ENCODE data around the gene AGL. TPM values are rescaled to one million over a fixed set of nuclear protein-coding genes. Genes with fewer than 3 reads are reported as not detected.
"Not testable (repeated sequence)": the region's sequence is repeated elsewhere in the genome, so short reads cannot be mapped to it uniquely, and the experiment has no call there.

AGL gene
- polyA plus RNA-seq (ENCODE audit: insufficient read depth in 1 of 5, insufficient read length in 5 of 5, low replicate concordance in 1 of 5) = 10 to 100 TPM; 18.0 to 24.9 (median 21.0) TPM
- long read RNA-seq, donor 1, full-length matches to known transcripts = 2 of 9 reads
- long read RNA-seq, donor 1, partial matches to known transcripts = 7 of 9 reads
- long read RNA-seq, donor 1, other reads (novel, unspliced or antisense) = 0 of 9 reads
- long read RNA-seq, donor 2, full-length matches to known transcripts = 1 of 1 reads
- long read RNA-seq, donor 2, partial matches to known transcripts = 0 of 1 reads
- long read RNA-seq, donor 2, other reads (novel, unspliced or antisense) = 0 of 1 reads
- long read RNA-seq, donor 3, full-length matches to known transcripts = 1 of 1 reads
- long read RNA-seq, donor 3, partial matches to known transcripts = 0 of 1 reads
- long read RNA-seq, donor 3, other reads (novel, unspliced or antisense) = 0 of 1 reads
- long read RNA-seq, donor 4, full-length matches to known transcripts = 1 of 1 reads
- long read RNA-seq, donor 4, partial matches to known transcripts = 0 of 1 reads
- long read RNA-seq, donor 4, other reads (novel, unspliced or antisense) = 0 of 1 reads
- long read RNA-seq, donor 5, full-length matches to known transcripts = 1 of 1 reads
- long read RNA-seq, donor 5, partial matches to known transcripts = 0 of 1 reads
- long read RNA-seq, donor 5, other reads (novel, unspliced or antisense) = 0 of 1 reads
- long read RNA-seq, donor 6, full-length matches to known transcripts = 2 of 2 reads
- long read RNA-seq, donor 6, partial matches to known transcripts = 0 of 2 reads
- long read RNA-seq, donor 6, other reads (novel, unspliced or antisense) = 0 of 2 reads
- long read RNA-seq, donor 7 = 0 reads
- long read RNA-seq, donor 8 = 0 reads

DNA sequence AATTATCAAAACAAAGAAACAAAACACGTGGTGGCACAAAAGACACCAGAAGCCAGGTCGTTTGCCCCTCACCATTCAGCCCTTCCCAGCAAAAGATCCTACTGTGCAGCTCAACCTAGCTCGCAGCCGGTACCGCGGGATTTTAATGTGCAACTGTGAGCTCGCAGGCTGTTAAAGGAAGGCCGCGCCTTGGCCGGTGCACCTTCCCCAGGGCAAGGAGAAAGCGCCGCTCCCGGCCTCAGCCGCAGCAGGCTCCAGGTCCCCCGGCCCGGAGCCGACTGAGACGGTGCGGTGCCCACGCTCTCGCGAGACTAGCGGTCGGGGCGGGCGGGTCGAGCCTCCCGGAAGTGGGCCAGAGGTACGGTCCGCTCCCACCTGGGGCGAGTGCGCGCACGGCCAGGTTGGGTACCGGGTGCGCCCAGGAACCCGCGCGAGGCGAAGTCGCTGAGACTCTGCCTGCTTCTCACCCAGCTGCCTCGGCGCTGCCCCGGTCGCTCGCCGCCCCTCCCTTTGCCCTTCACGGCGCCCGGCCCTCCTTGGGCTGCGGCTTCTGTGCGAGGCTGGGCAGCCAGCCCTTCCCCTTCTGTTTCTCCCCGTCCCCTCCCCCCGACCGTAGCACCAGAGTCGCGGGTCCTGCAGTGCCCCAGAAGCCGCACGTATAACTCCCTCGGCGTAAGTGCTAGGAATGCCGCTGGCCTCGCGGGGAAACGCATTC, at the start of gene AGL:
Gene AGL (plus strand): TSS at position 618 of the 715 bp plus-strand sequence. CDS start 682 bp downstream, outside the sequence.
- peak; percentile 79 to 86 for DNase-seq

GRCh38 chr1:99801584-99801983, 48.6 kb upstream of the AGL start:
- no peak for DNase-seq

DNA sequence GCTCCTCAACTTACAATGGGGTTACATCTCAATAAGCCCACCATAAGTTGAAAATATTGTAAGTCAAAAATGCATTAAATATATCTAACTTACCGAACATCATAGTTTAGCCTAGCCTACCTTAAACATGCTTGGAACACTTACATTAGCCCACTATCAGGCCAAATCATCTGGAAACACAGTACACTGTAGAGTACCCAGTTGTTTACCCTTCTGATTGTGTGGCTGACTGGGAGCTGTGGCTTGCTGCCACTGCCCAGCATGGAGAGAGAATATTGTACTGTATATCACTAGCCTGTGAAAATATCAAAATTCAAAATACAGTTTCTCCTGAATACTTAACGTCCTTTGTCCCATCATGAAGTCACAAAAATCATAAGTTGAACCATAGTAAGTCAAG, 43.3 kb upstream of the AGL start:
- DNase-seq = no peak

DNA sequence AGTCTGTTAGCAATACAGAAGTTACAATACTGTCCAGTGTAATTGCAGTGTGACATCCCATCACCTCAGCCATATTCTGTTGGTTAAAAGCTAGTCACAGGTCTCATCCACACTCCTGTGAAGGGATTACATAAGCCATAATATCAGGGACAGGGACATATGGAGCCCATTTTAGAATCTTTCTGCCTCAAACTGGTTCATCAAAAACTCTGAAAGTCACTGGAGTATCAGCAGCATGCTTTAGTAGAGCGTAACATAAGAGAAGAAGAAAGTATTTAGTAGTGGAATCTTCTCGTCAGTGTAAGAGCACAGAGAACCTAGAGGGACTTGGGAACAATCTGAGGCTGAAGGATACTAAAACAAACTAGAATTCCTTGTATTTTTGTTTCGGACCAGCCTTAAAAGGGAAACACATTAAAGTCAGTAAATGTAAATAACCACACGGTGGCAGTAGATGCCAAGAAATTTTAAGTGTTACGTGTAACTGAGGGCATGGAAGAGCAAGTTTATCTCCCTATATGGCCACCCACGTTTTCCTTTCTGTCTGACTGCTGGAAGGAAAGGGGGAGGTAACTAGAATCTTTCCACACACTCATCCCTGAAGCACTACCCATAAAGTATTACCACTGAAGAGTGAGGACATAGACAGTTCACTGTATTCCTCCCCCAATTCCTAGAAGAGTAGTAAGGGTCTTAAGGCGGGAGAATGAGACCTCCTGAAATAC, 41.6 kb upstream of the AGL start:
- DNase-seq = peak; percentile 70 to 82

GRCh38 chr1:99811075-99811474, 39.1 kb upstream of the AGL start:
- no peak for DNase-seq

- DNase-seq = no peak
Observed at GRCh38 chr1:99811747-99812146, 38.4 kb upstream of the AGL start.

GRCh38 chr1:99814373-99814900, 35.7 kb upstream of the AGL start:
- DNase-seq = no peak

DNA sequence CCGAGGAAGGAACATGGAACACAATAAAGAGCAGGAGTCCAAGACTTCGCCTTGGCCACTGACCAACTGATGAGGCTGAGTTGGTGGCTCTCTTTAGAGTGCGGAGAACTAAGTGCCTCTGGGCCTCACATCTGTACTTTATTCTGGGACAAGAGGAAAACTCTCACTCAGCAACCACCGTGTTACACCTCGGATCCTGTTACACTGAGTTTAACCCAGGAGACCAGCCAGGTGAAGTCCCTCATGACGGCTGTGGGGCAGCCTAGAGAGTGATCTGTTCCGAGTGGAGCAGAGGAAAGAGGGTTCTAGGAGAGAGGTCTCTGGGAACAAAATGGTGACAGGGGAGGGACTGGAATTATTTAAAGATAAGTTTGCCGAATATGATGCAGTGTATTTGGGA, 33.5 kb upstream of the AGL start:
- no peak for DNase-seq

- DNase-seq = no peak
Observed at GRCh38 chr1:99818063-99818699, 32.0 kb upstream of the AGL start.

DNA sequence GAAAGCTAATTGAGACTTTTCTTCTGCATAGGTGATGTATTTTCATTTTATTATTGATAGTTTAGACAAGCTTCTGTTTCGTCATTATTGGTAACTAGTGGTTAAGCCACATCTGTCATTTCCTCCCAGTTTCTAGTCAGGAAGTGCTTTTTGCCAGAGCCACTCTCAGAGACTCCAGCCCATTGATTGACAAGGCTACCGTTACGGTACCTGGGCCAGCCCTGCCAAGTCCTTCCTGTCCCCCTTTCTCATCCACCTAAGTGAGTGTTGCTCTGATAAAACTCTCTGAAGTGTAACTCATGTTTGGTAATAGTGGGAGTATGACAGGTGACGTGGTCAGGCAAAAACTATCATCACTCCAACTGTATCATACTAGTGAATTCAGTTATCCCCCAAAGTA, 29.6 kb upstream of the AGL start:
- no peak for DNase-seq

DNA sequence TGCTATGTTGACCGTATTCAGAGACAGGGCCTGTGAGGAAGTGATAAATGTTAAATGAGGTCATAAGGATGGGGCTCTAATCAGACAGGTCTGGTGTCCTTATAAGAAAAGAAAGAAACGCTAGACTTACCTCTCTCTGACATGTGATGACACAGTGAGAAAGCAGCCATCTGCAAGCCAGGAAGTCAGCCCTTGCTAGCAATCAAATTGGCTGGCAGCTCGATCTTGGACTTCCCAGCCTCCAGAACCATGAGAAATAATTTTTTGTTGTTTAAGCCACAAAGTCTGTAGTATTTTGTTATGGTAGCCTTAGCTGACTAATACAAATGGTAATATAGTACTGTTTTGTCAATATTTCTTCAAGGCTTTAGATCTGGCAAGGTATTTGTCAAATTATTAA, 25.1 kb upstream of the AGL start:
- no peak for DNase-seq

DNA sequence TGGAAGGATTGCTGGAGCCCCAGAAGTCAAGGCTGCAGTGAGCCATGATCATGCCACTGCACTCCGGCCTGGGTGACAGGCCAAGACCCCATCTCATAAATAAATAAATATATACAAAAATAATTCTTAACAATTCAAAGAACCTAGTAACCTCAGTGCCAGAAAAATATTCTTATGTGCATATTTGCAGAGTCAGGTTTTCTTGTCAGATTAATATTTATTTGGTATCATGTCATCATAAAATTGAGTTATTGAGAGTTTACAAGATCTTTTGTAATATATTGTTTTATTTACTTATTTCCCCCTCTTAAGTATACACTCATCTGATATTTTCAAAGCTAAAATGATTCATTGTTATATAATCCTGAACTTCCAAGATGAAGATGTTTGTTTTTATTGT, 24.5 kb upstream of the AGL start:
- DNase-seq = no peak

DNA sequence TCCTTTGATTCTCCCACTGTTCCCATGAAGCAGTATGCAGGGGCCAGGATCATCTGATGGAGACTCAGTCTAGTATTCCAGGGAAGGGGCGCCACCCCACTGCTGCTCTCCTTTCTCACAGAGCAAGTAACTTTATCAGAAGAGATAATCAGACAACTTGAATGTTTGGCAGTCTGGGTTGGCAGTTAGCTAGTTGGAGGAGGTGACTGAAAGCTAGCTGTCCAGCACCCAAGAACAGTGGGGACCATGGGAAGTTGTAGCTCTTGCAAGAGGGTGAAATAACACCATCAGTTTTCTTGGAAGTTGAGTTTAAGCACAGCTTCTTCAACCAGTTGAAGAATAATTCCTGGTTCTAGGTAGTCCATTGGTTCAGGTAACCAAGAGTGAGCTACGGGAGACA, 22.2 kb upstream of the AGL start:
- no peak for DNase-seq

GRCh38 chr1:99829269-99829668, 20.9 kb upstream of the AGL start:
- DNase-seq = no peak

DNA sequence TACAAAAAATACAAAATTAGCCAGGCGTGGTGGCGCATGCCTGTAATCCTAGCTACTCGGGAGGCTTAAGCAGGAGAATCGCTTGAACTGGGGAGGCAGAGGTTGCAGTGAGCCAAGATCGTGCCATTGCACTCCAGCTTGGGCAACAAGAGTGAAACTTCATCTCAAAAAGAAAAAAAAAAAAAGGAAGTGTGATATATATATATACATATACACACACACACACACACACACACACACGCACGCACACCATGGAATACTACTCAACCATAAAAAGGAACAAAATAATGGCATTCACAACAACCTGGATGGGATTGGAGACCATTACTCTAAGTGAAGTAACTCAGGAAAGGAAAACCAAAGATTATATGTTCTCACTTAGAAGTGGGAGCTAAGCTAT, 16.2 kb upstream of the AGL start:
- not testable (repeated sequence) for DNase-seq

DNA sequence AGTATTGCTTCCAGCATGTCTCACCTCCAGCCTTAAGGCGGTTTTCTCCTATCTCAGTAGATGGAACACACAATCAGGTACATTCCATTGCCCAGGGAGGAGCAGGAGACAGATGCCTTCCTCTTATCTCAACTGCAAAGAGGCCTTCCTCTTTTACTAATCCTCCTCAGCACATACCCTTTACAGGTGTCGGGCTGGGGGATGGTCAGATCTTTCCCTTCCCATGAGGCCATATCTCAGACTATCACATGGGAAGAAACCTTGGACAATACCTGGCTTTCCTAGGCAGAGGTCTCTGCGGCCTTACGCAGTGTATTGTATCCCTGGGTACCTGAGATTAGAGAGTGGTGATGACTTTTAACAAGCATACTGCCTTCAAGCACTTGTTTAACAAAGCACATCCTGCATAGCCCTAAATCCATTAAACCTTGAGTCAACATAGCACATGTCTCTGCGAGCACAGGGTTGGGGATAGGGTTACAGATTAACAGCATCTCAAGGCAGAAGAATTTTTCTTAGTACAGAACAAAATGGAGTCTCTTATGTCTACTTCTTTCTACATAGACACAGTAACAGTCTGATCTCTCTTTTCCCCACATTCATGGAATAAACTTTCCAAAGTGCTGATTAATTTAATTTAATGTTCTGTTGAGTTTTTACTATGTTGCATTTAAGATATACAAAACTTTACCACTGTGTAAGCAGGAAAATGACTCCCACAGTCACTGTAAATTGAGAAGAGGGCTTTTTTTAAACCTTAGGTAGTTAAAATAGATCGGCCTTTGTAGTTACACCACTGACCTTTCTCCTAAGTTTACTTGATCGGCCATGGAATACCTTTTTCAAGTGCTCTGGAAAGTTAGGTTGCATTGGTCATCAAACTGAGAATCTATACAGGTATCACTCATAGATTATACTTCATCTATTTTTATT, 13.7 kb upstream of the AGL start:
- DNase-seq = not testable (repeated sequence)

- not testable (repeated sequence) for DNase-seq
Observed at GRCh38 chr1:99840353-99840752, 9.8 kb upstream of the AGL start.

GRCh38 chr1:99843760-99844159, 6.4 kb upstream of the AGL start:
- DNase-seq = no peak

DNA sequence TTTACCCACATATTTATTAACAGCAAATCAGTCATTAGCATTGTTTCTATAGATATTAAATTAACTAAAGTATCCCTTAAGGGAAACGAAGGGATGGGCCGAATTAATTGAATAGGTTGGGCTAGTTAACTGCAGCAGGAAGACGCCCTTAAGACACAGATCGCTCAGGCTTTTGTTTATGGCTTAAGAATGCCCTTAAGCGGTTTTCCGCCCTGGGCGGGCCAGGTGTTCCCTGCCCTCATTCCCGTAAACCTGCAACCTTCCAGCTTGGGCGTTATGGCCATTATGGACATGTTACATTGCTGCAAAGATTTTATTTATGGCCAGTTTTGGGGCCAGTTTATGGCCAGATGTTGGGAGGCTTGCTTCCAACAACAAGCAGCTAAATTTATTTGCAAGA, 5.0 kb upstream of the AGL start:
- DNase-seq = not testable (repeated sequence)

- no peak for DNase-seq
Observed at GRCh38 chr1:99849413-99849743, 783 bp upstream of the AGL start.

All from right lung (tissue), 10 donors.